Measurements from ENCODE around the gene PCSK1.

PCSK1 gene

DNA sequence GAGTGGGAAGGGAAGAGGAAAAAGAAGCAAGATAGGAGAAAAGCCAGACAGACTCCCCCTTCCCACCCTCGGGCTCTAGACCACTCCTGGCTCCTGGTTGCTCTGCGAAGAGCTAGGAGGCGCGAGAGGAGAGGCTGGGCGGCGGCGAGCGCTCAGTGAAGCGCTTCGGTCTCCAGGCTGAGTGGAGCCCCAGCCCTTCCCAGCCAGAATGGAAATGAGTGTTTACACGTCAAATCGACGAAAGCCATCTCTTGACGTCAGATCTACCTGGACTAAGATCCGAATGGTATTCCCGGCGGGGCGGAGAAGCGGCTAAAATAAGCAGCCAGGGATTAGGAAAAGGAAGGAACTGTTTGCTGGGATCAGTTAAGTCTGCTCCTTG lies at the start of gene PCSK1:
Gene PCSK1, minus strand, starts transcription at position 183 of the 382 bp plus-strand sequence. CDS start 206 bp downstream, outside the sequence.
- TF ChIP-seq, protein P1, sequence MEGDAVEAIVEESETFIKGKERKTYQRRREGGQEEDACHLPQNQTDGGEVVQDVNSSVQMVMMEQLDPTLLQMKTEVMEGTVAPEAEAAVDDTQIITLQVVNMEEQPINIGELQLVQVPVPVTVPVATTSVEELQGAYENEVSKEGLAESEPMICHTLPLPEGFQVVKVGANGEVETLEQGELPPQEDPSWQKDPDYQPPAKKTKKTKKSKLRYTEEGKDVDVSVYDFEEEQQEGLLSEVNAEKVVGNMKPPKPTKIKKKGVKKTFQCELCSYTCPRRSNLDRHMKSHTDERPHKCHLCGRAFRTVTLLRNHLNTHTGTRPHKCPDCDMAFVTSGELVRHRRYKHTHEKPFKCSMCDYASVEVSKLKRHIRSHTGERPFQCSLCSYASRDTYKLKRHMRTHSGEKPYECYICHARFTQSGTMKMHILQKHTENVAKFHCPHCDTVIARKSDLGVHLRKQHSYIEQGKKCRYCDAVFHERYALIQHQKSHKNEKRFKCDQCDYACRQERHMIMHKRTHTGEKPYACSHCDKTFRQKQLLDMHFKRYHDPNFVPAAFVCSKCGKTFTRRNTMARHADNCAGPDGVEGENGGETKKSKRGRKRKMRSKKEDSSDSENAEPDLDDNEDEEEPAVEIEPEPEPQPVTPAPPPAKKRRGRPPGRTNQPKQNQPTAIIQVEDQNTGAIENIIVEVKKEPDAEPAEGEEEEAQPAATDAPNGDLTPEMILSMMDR (IDR thresholded peaks at IDR 0.05; ENCODE audit: extremely low read depth, missing control alignments): no peak
- DNase-seq (ENCODE audit: low spot score): no peak

- TF ChIP-seq, protein P1 (IDR thresholded peaks at IDR 0.05; ENCODE audit: extremely low read depth, missing control alignments): no peak
These were observed 48.8 kb upstream of the PCSK1 start for GRCh38 chr5:96481867-96482266.

GRCh38 chr5:96481009-96481786 lies 48.1 kb upstream of the PCSK1 start:
- TF ChIP-seq, protein P1 (IDR thresholded peaks at IDR 0.05; ENCODE audit: extremely low read depth, missing control alignments): no peak
- no peak for DNase-seq (ENCODE audit: low spot score)

More at GRCh38 chr5:96481867-96482266, 48.8 kb upstream of the PCSK1 start:
- DNase-seq (ENCODE audit: low spot score): no peak

- TF ChIP-seq, protein P1 (IDR thresholded peaks at IDR 0.05; ENCODE audit: extremely low read depth, missing control alignments): no peak
- DNase-seq (ENCODE audit: low spot score): no peak
These were observed 45.9 kb upstream of the PCSK1 start for GRCh38 chr5:96478983-96479382.

DNA sequence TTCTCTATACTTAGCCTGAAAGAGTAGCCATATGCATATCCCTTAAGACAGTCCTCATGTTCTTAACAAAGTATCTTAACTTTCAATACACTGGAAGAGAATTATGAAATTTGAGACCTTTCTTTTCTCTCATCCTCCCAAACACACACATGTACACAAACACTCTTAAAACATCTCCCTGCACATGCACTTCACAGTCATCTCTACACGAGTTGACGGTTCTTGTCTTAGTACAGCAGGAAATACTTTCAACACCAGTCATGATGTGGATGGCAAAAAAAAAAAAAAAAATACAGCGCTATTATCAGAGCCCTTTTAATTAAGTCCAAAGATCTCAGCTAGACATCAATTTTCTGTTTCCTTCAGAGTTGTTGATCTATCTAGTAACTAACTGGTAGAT lies 43.6 kb upstream of the PCSK1 start:
- no peak for DNase-seq (ENCODE audit: low spot score)
- TF ChIP-seq, protein P1 (IDR thresholded peaks at IDR 0.05; ENCODE audit: extremely low read depth, missing control alignments): no peak

- TF ChIP-seq, protein P1 (IDR thresholded peaks at IDR 0.05; ENCODE audit: extremely low read depth, missing control alignments): no peak
These were observed 41.0 kb upstream of the PCSK1 start for GRCh38 chr5:96474073-96474472.

DNA sequence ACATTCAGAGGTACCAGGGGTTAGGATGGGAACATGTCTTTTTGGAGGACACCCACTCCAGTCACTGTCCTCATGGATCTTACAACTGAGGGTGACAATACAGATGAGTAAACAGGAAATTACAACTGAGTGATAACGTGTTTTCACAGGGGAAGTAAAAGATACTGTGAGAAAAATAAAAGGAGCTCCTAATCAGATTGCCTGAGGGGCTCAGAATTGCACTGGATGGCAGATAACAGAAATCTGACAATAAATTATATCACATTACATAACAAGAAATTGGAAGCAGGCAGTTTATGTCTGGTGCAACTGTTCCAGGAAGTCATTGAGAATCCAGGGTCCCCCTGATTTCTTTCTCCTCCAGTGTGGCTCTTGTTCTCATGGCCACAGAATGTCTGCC lies 40.1 kb upstream of the PCSK1 start:
- no peak for DNase-seq (ENCODE audit: low spot score)
- TF ChIP-seq, protein P1 (IDR thresholded peaks at IDR 0.05; ENCODE audit: extremely low read depth, missing control alignments): no peak

More at GRCh38 chr5:96474073-96474472, 41.0 kb upstream of the PCSK1 start:
- DNase-seq (ENCODE audit: low spot score): no peak

All from GM20000 (cell line).